Measurements from ENCODE around the gene RBM33.

GRCh38 chr7:155700847-155701246, 56.4 kb downstream of the RBM33 start:
- TF ChIP-seq YY1 (IDR thresholded peaks at IDR 0.05; ENCODE audit: insufficient read depth, insufficient read length) (no peak), SUZ12 (IDR thresholded peaks at IDR 0.05; ENCODE audit: extremely low read depth, insufficient read depth, insufficient read length) (no peak)

Measured in NT2/D1 (cell line).